B cell (primary cell): ENCODE data around the gene LRRIQ4. TPM values are rescaled to one million over a fixed set of nuclear protein-coding genes. Genes with fewer than 3 reads are reported as not detected.

ENCODE experiments used
- ATAC-seq: fragments of 200-7000 bp; cut with Tn5 transposase; one replicate; pipeline ENCODE4 v1.10.0; 2021; ENCODE audit warnings: low read depth, mild to moderate bottlenecking, moderate number of reproducible peaks, moderate library complexity
- CTCF ChIA-PET: fragments of 350-600 bp; sonication (Branson Sonifier 250); formaldehyde crosslinking; loops from one replicate; lab custom pipeline; 2021; ENCODE audit warnings: antibody characterized with exemption, inconsistent platforms; lab: Charles Lee
- POLR2A ChIA-PET: fragments of 350-600 bp; sonication (Branson Sonifier 250); formaldehyde crosslinking; loops from one replicate; lab custom pipeline; 2021; ENCODE audit warnings: antibody characterized with exemption; lab: Charles Lee
- DNase-seq: peaks from one replicate; pipeline ENCODE4 v3.0.0; 2013
- H2AFZ ChIP-seq: 2 replicates; pipeline ENCODE4 v1.6.1; 2012; ENCODE audit warnings: mild to moderate bottlenecking, low read depth, low read length; ENCODE audit not compliant: insufficient read depth, poor library complexity, severe bottlenecking
- H3K27ac ChIP-seq, 2 donors: 1 replicate in 1 of 2; 2 replicates in 1 of 2; pipeline ENCODE4 v1.5.1; 2012 to 2013; ENCODE audit warnings: low read length in 2 of 2, mild to moderate bottlenecking in 2 of 2, moderate library complexity in 1 of 2
- H3K27me3 ChIP-seq, 4 experiments: fragments of 200-600 bp in 1 of 4; sonication (generic) in 1 of 4; replicated peaks in 1 of 4; 1 replicate in 2 of 4; 2 replicates in 2 of 4; pipeline versions ENCODE4 v1.6.1 to v1.7.0; 2013 to 2016; ENCODE audit warnings: low read length in 3 of 4, mild to moderate bottlenecking in 2 of 4, mixed read lengths in 1 of 4, moderate library complexity in 1 of 4; ENCODE audit not compliant: insufficient read depth in 4 of 4, control insufficient read depth in 3 of 4; ENCODE audit errors: control extremely low read depth in 1 of 4
- H3K36me3 ChIP-seq, 2 experiments: replicated peaks in 1 of 2; 1 replicate in 1 of 2; 2 replicates in 1 of 2; pipeline versions ENCODE4 v1.6.1 to v1.7.1; 2013; ENCODE audit warnings: low read length in 1 of 2; ENCODE audit not compliant: insufficient read depth in 2 of 2, control insufficient read depth in 1 of 2; ENCODE audit errors: control extremely low read depth in 1 of 2, extremely low read depth in 1 of 2
- H3K4me1 ChIP-seq, 2 donors: fragments of 200-600 bp in 1 of 2; sonication (generic) in 1 of 2; 1 replicate in 1 of 2; 2 replicates in 1 of 2; pipeline versions ENCODE4 v1.5.1 to v1.6.1; 2013 to 2017; ENCODE audit warnings: low read length in 2 of 2; ENCODE audit not compliant: control insufficient read depth in 2 of 2, insufficient read depth in 2 of 2
- H3K4me2 ChIP-seq: replicated peaks from 2 replicates; pipeline ENCODE3; 2012; ENCODE audit warnings: mild to moderate bottlenecking, low read depth, low read length; ENCODE audit not compliant: poor library complexity, severe bottlenecking
- H3K4me3 ChIP-seq, 5 experiments: fragments of 200-600 bp in 1 of 5; sonication (generic) in 1 of 5; 1 replicate in 3 of 5; 2 replicates in 2 of 5; pipeline versions ENCODE4 v1.5.1 to v1.7.0; 2011 to 2016; ENCODE audit warnings: low read length in 4 of 5, mild to moderate bottlenecking in 4 of 5, low read depth in 2 of 5, control low read depth in 1 of 5, moderate library complexity in 1 of 5; ENCODE audit not compliant: insufficient read depth in 1 of 5; ENCODE audit errors: control extremely low read depth in 1 of 5, extremely low read depth in 1 of 5
- H3K79me2 ChIP-seq: fragments of 200-600 bp; sonication (generic); one replicate; pipeline ENCODE4 v1.6.0; 2016; ENCODE audit warnings: low read length; ENCODE audit not compliant: control insufficient read depth, insufficient read depth
- H3K9ac ChIP-seq: fragments of 200-600 bp; sonication (generic); 2 replicates; pipeline ENCODE4 v1.6.1; 2017; ENCODE audit warnings: mild to moderate bottlenecking, low read length, moderate library complexity
- H3K9me3 ChIP-seq, 3 donors: one replicate each; pipeline versions ENCODE4 v1.6.1 to v1.7.1; 2013; ENCODE audit warnings: low read length in 2 of 3; ENCODE audit not compliant: control insufficient read depth in 2 of 3, insufficient read depth in 1 of 3; ENCODE audit errors: control extremely low read depth in 1 of 3
- H4K20me1 ChIP-seq: 2 replicates; pipeline ENCODE4 v1.6.0; 2012; ENCODE audit warnings: mild to moderate bottlenecking, low read length; ENCODE audit not compliant: insufficient read depth, control insufficient read depth, poor library complexity, severe bottlenecking
- H3K27ac Mint-ChIP-seq: one replicate; pipeline ENCODE4 v1.8.0; 2021; ENCODE audit warnings: mixed read lengths
- H3K27me3 Mint-ChIP-seq: one replicate; pipeline ENCODE4 v1.8.0; 2021; ENCODE audit warnings: mixed read lengths
- H3K4me1 Mint-ChIP-seq: one replicate; pipeline ENCODE4 v1.8.0; 2021; ENCODE audit warnings: mixed read lengths
- H3K4me3 Mint-ChIP-seq: one replicate; pipeline ENCODE4 v1.8.0; 2021; ENCODE audit warnings: mixed read lengths
- H3K9me3 Mint-ChIP-seq: one replicate; pipeline ENCODE4 v1.8.0; 2022; ENCODE audit warnings: mixed read lengths; ENCODE audit not compliant: insufficient read depth
- CTCF ChIP-seq: fragments of 200-600 bp; IDR thresholded peaks from one replicate; pipeline ENCODE4 v1.8.0; 2022; ENCODE audit warnings: antibody characterized with exemption, mild to moderate bottlenecking
- EZH2 ChIP-seq: IDR thresholded peaks from 2 replicates; pipeline ENCODE4 v1.6.1; 2012; ENCODE audit warnings: borderline replicate concordance, low read depth, mild to moderate bottlenecking, moderate library complexity, low read length; ENCODE audit not compliant: insufficient read depth, poor library complexity, severe bottlenecking
- WGBS: methylation state at CpG from one replicate; pipeline ENCODE4 v1.1.5; 2013; ENCODE audit warnings: missing lambda C conversion rate; ENCODE audit not compliant: insufficient coverage; 5-methylcytosine and 5-hydroxymethylcytosine counted together
- intact Hi-C: fragments of 100-400 bp; cut with micrococcal nuclease; formaldehyde crosslinking; loops from one replicate; pipeline ENCODE4 v1.10.0; 2022
- polyA plus RNA-seq: library from polyadenylated mRNA; depleted of rRNA; stranded (reverse); fragments of >200 nt; gene quantifications from 2 replicates; pipeline ENCODE4 v1.2.3, GENCODE V29; 2012
- total RNA-seq, 2 donors: library from RNA; stranded (reverse); fragments of 120-200 nt in 1 of 2; gene quantifications; 1 replicate in 1 of 2; 2 replicates in 1 of 2; pipeline versions ENCODE4 v1.2.3 to v1.2.4, GENCODE V29; 2013 to 2022

The LRRIQ4 gene
- total and polyA plus RNA-seq, 2 donors (not counting 1 experiment from before 2014, with no cell fraction given): 0.04 to 0.71 TPM

- POLR2A ChIA-PET: no interaction called here
- no peak for ATAC-seq
- Mint-ChIP-seq H3K4me1 (peaks cover 3% of the 10 kb centered on the region), H3K9me3 (no peaks in the 10 kb centered on the region), H3K27ac (no peak overlapping the region), H3K4me3 (no peak overlapping the region), H3K27me3 (peaks cover 3% of the 10 kb centered on the region)
- Histone ChIP-seq H3K79me2 (no peaks in the 10 kb centered on the region), H3K27ac (no peak overlapping the region), H3K4me1 (peaks cover 1 to 4% of the 10 kb centered on the region in 2 donors), H3K4me3 (no peak overlapping the region), H3K9ac (no peak overlapping the region), H4K20me1 (no peaks in the 10 kb centered on the region), H3K9me3 (no peaks in the 10 kb centered on the region), H3K36me3 (no peaks in the 10 kb centered on the region), H2AFZ (no peak overlapping the region), H3K27me3 (no peaks in the 10 kb centered on the region), H3K4me2 (no peak overlapping the region)
- WGBS: no CpG with 5 or more reads among the region's 3 CpGs
- intact Hi-C loops: no loop called here
- CTCF ChIA-PET: interaction anchor here (1.3 kb wide), 1 partner anchor 10 kb away, joined by 3 read pairs; no protein-coding TSS in a partner anchor
- no peak for TF ChIP-seq CTCF
- no peak for TF ChIP-seq EZH2
- DNase-seq: no peak
Measured at GRCh38 chr3:169855514-169855913, 42.8 kb downstream of the LRRIQ4 start.

- peaks cover 3% of the 10 kb centered on the region for H3K27me3 Mint-ChIP-seq
- Histone ChIP-seq H3K4me3 (no peak overlapping the region), H3K9me3 (no peaks in the 10 kb centered on the region), H3K27ac (no peak overlapping the region), H3K9ac (no peak overlapping the region), H4K20me1 (no peaks in the 10 kb centered on the region), H3K27me3 (no peaks in the 10 kb centered on the region), H3K4me1 (no peaks in the 10 kb centered on the region), H3K36me3 (no peaks in the 10 kb centered on the region), H2AFZ (no peak overlapping the region), H3K79me2 (no peaks in the 10 kb centered on the region), H3K4me2 (no peak overlapping the region)
- CTCF ChIA-PET: no interaction called here
- no peak overlapping the region for H3K4me3 Mint-ChIP-seq
- no peaks in the 10 kb centered on the region for H3K9me3 Mint-ChIP-seq
- POLR2A ChIA-PET: no interaction called here
- no peaks in the 10 kb centered on the region for H3K4me1 Mint-ChIP-seq
- no peak for DNase-seq
- TF ChIP-seq EZH2 (no peak), CTCF (no peak)
- WGBS: 100% methylated on average over 1 of the region's 2 CpGs
- ATAC-seq: no peak
- no peak overlapping the region for H3K27ac Mint-ChIP-seq
- intact Hi-C loops: no loop called here
Measured at GRCh38 chr3:169857811-169858210, 45.1 kb downstream of the LRRIQ4 start.
